HTR-8/SVneo (cell line): ENCODE measurements around the gene ZSCAN30.

Source experiments
- DNase-seq: peaks from one replicate; pipeline ENCODE4 v3.0.0; 2011; ENCODE audit warnings: low spot score, mixed read lengths; ENCODE audit not compliant: insufficient read length
- FAIRE-seq: peaks from 2 replicates; lab custom pipeline; 2011; peaks lifted over from hg19 to GRCh38; lab: Jason Lieb, UNC

The ZSCAN30 gene

DNA sequence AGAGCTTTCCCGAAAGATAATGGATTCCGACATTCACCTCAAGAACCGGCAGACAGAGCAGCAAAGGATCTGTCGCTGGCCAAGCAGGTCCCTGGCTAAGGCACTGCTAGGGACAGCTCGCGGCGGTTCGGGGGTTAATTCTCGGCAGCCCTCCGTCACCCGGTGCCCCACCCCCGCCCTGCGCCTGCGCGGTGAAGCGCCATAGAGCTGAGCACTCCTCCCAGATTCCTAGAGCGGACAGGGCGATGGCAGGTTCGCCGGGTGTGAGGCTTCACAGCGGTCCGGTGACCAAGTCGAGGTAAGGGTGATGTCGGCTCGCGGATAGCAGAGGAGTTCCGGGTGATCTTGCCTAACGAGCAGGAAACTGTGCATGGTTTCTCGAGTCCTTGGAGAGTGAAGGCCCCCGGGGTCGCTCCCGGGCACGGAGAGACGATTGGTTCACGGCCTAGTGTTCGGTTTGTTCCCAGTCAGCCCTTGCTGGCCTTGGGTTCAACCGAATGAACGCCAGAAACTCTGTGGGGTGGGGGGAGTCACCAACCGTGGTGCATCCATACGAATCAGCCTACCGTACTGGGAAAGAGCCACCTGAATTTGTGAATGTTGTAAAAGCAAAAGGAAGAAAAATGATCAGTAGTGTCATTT, at the start of gene ZSCAN30:
Gene ZSCAN30 (minus strand): TSS at position 136 of the 642 bp plus-strand sequence. CDS start 25,877 bp downstream, outside the sequence.
- DNase-seq, result peak; percentile 72
- no peak for FAIRE-seq

DNA sequence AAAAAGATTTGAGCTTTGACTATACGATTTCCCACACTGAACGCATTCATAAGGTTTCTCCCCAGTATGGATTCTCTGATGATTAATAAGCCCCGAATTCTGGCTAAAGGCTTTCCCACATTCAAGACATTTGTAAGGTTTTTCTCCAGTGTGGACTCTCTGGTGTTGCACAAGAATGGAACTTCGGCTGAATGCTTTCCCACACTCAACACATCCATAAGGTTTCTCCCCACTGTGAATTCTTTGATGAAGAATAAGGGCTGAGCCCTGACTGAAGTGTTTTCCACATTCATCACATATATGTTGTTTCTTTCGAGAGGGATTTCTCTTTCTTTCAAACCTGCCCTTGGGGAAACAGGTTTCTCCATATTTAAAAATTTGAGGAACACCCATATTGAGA, 47.3 kb upstream of the ZSCAN30 start:
- no peak for FAIRE-seq
- no peak for DNase-seq

DNA sequence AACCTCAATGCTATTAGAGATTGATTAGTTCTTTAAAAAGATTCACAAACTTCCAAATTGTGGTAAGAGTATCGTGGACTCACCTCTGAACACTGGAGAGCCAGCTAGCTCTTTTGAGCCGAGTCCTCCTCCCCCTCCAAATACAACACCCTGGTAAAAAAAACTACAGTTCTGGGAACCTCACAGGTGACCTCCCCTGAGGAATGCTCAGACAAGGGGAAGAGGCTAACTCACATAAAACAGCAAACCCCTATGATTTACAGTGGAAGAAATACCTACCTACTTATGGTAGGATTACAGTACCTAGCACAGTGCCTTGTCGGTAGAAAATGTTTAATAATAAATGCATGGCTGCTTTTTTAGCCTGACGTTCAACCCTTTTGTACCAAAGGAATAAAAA, 45.8 kb upstream of the ZSCAN30 start:
- FAIRE-seq (no peak), DNase-seq (no peak)

DNA sequence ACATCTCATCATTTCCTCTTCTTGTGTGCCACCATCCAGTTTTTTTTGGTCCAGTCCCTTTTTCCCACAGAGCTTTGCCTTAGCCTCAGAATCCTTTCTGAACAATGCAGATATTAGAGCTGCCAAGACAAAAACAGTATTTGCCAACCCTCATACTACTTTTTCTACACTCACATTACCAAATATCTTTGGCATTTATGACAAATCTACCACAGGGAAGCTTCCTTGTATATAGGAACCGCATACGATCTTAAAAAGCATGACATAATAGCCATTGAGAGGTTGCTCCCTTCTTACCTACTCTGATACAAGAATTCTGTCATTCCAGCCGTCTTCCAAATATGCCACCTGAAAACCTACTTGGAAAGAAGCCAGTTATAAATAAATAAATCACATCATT, 44.8 kb upstream of the ZSCAN30 start:
- DNase-seq (no peak), FAIRE-seq (no peak)

DNA sequence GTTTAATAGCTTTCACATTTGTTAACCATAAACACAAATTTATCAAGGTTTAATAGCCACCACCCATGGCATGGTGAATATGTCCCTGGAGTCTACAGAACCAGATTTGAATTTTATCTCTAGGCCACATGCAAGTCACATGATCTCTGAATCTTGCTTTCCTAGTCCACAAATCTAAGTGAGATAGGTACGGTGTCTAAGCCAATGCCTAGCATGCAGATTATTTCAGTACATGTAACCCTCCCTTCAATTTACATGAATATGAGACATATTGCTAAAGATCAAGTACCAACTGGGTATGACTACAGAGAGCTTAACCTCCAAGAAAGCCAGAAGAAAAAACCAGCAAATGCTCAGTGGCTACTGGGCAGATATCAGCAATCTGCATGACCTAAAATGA, 44.2 kb upstream of the ZSCAN30 start:
- no peak for DNase-seq
- no peak for FAIRE-seq

DNA sequence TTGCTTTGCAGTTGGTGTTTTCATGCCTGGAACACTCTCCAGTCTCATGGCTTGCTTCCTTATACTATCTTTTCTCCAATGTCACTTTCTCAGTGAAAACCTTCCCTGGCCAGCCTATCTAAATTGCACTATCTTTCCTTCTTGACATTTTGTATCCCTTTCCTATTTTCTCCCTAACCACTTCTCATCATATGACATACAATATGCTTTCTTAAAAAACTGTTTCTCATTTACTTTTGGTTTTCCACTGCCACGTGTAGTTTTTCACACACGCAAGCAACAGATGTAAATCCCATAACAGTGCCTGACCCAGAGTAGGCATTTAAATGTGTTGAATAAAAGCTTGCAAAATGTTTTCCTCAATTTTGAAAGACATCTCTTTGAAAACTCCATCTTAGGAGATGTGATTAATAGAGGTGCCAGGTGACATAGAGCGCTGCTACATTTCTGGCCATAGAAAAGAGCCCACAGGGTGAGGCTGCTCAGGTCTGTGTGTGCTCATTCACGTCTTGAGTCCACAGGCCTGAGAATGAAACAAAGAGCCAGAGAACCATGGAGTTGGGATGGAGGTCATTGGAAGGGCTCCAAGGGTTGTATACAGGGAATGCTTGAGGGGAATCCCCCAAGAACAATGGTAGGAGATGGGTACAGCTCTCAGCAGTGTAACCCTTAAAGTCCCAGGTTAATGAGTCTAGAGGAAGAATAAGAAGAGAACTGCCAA, 41.5 kb upstream of the ZSCAN30 start:
- FAIRE-seq (no peak), DNase-seq (no peak)

DNA sequence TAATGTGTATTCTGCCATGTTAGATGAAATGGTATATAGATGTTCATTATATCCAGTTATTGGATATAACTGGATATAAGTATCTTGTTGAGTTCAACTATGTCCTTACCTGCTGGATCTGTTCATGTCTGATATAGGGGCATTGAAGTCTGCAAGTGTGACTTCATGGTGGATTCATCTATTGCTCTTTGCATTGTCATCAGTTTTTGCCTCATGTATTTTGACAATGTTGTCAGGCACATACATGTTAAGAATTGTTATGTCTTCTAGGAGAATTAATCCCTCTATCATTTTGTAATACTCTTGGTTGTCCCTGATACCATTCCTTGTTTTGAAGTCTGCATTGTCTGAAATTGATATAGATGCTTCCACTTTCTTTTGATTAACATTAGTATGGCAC, 38.8 kb upstream of the ZSCAN30 start:
- FAIRE-seq (no peak), DNase-seq (no peak)

DNA sequence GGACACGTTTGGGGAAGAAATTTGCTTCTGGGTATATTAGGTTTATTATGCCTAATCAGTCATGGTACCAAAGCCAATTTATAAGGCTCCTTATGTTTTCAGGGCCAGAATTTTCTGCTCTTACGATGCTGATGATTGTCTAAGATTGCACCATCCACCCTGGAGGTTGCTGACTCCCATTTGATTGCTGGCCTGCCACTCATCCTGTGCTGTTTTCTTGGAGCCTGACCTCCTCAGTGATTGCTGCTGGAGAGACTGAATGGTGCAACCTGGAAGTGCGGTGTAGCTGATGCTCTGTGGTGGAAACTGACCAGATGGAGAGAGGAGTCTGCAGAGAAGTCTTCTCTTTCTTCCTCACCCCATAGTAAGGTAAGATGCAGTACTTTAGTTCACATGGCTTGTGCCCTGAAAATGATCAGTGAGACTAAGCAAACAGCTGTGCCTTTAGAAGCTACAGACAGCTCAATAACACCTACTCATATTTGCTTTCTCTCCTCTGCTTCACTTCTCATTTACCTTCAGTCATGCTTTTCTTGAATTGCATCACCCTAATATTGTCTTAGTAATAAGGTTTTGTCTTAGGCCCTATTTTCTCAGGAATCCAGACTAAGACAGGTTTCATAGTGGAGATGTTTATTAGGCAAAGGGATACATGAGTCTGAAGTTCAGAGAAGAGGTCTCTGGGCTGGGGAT, 36.8 kb upstream of the ZSCAN30 start:
- DNase-seq, result no peak
- FAIRE-seq, result no peak

DNA sequence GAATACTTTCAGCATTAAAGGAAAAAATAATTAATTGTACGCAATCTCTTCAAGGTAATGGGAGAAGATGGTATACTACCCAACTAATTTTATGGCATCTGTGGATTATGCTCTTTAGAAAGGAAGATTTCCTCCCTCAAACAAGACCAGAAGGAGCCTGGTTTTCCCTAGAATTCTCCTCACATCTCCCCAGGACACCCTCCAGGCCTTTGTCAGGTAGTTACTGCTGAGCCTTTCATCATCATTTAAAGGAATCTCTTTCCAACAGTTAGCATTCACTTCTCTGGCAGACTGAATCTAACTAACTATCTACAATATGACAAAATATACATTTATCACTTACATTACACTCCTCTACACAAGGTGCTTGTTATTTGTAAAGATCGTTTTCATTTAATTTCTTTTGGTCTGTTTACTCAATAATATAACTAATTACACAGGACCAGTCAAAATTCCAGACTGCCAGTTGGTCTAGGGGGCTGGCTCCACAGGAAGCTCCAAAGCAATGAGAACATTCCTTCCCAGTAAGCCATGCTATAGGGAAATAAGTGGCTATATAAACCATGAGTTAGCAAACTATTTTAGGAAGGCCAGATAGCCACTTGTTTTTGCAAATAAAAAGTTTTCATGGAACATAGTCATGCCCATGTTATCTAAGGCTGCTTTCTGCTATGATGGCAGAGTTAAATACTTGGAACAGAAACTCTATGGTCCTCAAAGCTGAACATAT, 35.1 kb upstream of the ZSCAN30 start:
- DNase-seq (no peak), FAIRE-seq (no peak)

DNA sequence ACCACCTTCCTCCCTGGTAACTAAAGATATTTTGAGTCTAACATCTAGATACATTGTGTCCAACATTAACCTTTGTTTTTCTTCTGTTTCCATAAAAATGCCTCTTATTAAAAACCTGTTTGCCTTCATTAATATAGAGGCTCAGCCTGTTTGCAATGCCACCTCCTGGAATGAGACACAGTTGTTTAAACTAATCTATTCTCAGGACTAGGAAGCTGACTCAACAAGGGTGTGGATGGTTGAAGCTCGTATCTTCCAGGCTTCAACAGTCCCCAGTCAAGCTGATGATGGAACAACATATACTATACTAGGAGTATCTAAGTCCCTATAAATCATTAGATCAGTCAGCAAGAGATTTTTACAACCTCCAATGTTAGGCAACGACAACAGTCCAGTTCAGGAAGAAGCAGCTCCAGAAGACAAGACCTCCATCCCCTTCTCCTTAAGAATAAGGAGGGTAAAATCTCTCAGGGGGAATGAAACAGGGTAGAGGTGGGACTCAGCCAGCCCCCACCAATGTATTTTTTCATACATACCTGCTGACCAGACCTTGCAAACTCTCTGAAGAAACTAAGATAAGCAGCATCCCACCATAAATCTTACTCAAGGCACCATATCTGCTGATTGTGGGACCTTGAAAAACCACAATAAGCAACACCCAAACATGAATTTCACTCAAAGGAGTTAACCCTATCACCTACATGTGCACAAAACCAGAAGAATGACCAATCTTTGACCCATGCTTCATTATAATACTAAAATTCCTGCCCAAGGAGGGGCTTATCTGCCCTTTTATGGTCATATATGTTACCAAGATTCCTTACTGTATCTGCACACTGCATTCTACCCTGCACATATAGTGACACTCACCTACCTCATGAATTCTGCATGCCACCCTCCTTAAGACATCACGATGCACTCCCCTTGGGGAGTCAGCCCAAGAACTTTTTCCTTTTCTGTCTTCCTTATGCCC, 32.7 kb upstream of the ZSCAN30 start:
- no peak for DNase-seq
- FAIRE-seq, result no peak

DNA sequence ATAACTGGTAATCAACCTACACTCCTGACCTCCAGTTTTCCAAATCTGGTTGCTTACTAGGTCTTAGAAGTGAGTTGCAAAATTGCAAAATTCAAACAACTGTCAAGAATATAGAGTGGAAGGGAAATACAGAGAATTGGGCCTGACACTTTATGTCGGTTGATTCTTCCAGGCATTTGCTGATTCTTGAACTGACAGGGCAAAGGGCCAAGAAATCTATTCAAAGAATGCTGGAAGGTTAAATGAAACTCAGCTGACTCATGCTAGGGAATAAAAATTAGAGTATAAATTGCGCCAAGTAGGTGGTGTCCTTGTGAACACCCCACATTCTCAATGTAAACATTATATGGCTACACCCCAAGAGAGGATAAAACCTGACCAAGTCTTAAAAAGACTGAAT, 21.5 kb upstream of the ZSCAN30 start:
- FAIRE-seq (no peak), DNase-seq (no peak)

DNA sequence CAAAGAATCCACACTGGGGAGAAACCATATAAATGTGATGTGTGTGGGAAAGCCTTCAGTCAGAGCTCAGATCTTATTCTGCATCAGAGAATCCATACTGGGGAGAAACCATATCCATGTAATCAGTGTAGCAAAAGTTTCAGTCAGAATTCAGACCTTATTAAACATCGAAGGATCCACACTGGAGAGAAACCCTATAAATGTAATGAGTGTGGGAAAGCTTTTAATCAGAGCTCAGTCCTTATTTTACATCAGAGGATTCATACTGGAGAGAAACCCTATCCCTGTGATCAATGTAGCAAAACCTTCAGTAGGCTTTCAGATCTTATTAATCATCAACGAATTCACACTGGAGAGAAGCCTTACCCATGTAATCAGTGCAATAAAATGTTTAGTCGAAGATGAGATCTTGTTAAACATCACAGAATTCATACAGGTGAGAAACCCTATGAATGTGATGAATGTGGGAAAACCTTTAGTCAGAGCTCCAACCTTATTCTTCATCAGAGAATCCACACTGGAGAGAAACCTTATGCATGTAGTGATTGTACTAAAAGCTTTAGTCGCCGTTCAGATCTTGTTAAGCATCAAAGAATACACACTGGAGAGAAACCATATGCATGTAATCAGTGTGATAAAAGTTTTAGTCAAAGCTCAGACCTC, 16.7 kb upstream of the ZSCAN30 start:
- DNase-seq (no peak), FAIRE-seq (no peak)

DNA sequence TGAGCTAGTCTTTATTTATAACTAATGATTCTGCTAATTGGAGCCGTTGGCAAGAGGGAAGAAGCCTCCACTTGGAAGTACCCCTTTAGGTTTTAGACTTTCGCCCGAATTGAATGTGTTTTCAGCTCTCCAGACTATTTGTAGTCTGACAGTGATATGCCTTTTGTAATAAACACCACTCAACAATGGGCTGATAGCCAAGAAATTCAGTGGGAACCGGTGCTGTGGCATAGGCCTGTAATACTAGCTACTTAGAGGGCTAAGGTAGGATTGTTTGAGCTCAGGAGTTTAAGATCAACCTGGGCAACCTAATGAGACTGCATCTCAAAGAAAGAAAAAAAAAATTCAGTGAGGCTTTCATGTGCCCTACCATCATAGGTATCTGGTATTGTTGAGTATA, 13.6 kb upstream of the ZSCAN30 start:
- FAIRE-seq, result no peak
- DNase-seq, result no peak

DNA sequence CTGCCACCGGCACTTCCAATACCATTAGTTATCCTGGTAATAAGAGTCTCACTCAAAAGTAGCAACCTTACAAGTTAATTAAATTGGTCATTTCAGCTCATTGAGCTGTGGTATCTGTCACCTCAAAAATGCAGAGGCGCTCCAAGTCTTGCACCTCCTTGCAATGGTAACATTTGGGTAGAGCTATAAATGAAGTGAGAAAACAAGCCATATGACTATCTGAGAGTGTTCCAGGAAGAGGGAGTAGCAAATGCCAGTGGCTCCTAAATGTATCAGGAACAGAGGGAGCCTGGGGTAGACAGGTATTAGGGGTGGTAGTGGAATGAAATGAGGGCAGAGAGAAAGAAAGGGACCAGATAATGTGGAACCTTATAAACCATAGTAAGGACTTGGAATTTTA, 6.0 kb upstream of the ZSCAN30 start:
- DNase-seq, result no peak
- FAIRE-seq, result no peak

DNA sequence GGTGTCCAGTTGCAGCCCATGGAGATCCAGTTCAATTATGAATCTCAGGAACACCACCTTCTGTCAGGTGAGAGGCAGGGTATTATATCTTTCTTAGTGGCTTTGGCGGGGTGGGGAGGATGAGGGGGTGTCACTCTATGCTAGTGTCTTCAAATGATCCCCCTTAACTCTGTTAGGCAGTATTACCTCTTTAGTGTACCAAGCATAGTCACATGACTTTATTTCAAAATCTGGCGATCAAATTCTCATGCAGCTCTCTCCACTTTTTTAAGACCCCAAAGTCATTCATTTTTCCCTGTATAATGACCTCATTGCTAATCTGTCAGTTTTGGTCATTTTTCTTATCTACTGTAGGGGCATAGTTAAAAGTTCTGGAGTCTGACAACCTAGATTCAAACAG, 1.1 kb upstream of the ZSCAN30 start:
- FAIRE-seq (no peak), DNase-seq (no peak)

DNA sequence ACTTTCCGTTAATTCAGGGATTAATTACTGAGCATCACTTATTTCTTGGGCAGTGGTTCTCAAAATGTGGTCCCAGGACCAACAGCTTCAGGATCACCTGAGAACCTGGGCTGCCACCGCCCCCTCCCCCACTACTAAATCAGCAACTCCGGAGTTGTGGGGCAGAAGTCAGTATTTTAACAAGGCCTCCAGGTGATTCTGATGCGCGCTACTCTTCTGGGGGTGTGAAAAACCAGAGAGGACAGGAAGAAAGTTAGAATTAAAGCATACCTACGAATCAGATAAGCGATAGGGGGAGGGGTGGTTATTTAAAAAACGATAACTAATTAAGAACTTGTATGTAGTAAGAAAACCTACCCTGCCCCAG, 319 bp downstream of the ZSCAN30 start:
- no peak for FAIRE-seq
- DNase-seq, result peak; percentile 1

DNA sequence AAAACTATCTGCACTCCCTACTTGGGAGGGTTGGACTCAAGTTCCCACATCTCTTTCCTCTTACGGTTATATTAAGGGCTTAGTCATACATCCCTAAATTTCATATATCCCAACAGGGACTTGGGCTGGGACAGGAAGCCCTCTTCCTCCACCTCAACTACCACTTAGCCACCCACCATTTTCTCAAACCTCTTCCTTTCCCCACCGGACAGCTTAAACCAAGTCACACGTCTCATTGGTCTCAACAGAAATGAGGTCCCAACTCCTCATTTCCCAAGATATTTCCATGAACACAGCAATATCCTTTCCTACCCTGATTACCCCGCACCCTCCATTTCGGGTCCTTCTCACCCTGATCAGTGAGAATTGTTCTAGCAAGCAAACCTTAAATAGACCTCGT, 736 bp downstream of the ZSCAN30 start:
- FAIRE-seq (no peak), DNase-seq (no peak)

DNA sequence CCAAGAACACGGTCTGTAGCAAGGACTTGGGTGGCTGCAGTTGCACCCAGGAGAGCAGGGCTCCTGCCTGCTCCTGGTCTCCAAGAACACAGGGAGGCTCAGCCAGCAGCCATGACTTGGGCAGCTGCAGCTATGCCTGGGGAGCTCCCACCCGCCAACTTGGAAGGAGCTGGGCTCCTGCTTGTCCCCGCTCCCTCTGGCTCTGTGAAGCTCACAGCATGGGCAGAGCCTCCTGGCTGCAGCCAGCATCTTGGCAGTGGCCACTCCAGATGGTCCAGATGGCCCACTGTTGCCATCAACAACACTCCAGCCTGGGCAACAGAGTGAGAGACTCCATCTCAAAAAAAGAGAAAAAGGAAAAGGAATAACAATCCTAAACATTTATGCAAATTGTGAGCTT, 5.2 kb downstream of the ZSCAN30 start:
- FAIRE-seq (no peak), DNase-seq (no peak)
